Sciatic nerve (tissue), 2 donors: ENCODE results near the gene ASTL. TPM values are rescaled to one million over a fixed set of nuclear protein-coding genes. Genes with fewer than 3 reads are reported as not detected.
"Not testable (repeated sequence)": the region's sequence is repeated elsewhere in the genome, so short reads cannot be mapped to it uniquely, and the experiment has no call there.

Source experiments
- ATAC-seq: fragments of 200-7000 bp; cut with Tn5 transposase; one replicate; pipeline ENCODE4 v1.9.1; 2020; ENCODE audit warnings: mild to moderate bottlenecking, moderate library complexity
- DNase-seq: peaks from one replicate; pipeline ENCODE4 v3.0.0-alpha.2; 2020; ENCODE audit warnings: low spot score
- intact Hi-C: fragments of 100-400 bp; cut with DNase I; formaldehyde crosslinking; loops from one replicate; pipeline ENCODE4 v1.14.2; 2022
- total RNA-seq: library from RNA; stranded (reverse); fragmentation: NEBNext Ultra II Directional; extraction: Animal tissue kit (Norgen Biotek cat#: 25700); gene quantifications from one replicate; pipeline ENCODE4 v1.2.1, GENCODE V29; 2021
- donor health status: DM: no; HTN: no; CAD: no.
- donor health status: DM: no; HTN: no; CAD: no.

The ASTL gene
- total RNA-seq, 1 donor from 2014 or later, result 0.31 TPM

DNA sequence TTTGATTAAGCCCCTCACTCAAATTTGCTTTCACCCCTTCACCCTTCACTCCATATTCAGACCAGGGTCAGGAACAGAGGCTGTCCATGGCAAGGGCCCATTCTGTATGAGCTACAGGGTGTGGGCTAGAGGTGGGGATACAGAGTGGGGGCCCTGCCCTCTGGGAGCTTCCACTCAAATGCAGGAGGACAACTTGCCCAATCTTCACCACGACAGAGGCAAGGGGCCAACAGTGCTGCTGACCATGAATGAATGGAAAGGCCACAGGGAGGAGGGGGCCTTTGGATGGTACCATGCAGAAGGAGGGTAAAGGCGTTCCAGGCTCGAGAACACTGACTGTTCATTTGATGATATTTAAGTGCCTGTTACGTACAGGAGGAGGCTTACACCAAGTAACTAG, 44.8 kb downstream of the ASTL start:
- no peak for DNase-seq
- ATAC-seq, result no peak
- intact Hi-C loops, result no loop called here

DNA sequence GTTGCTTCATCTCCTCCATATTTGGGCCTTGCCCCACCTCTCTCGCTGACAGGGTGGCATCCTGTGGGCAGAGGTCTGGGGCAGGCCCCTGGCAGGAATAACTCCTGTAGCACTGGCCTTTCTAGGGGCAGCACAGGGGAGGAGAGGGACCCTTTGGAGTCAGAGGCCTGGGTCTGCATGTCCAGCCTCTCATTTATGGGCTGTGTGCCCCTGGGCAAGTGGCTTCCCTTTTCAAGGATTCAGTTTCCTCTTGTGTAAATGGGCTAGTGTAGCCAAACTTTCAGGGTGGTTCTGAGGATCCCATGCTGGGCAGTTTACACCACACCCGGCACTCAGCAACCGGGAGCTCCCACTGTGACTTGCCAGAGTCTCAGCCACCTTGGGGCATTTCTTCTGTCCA, 45.4 kb downstream of the ASTL start:
- no peak for ATAC-seq
- intact Hi-C loops, result no loop called here
- peak; percentile 17 for DNase-seq

DNA sequence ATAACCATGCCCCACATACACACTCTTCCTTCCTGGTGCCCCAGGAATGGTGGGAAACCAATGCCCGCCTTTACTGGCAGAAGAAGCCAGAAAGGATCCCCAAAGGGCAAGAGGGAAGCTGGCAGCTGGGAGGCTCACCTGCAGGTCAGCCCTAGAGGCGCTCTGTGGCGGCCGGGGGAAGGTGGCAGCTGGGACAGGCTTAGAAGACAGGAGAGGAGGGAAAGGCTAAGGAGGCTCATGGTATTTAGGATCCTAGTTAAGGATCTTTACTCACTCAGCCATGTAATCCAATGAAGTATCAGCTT, 45.8 kb downstream of the ASTL start:
- DNase-seq, result no peak

DNA sequence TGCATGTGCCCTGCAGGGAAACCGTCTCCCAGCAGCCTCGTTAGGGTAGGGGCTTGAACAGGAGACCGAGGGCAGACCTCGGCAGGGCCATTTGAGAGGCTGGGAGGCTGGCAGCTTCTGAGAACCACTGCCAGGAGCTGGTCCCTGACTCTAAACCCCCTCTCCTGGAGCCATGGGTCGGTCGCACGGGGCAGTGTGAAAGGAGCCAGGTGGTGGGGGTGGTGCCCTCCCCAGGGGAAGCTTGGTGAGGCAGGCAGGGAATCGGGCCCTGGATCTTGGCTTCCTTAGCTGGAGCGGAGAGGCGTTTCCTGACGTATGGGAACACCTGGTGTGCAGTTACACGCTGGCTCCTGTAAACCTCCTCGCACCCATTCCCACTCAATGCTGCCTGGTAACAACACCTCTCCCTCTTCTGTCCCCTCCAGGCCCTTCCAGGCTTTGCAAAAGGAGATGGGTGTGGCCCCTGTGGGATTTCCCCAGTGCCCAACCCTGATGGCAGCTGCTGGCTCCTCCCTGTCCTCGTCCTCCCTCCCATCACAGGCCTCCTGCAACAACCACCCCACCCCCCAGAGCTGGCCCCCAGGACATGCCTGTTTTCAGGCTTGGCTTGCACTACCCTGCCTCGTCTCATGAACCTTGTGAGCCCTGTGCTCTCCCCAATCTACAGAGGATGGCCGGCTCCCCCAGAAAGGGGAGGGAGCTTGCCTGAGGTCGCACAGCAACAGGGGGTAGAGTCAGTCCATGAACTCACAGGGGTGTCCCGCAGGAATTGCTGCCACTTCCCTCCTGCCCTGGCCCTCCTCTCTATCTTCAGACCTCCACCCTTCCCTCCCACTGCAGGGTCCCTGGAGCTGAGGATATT, 46.4 kb downstream of the ASTL start:
- intact Hi-C loops, result no loop called here
- peak; percentile 42 for DNase-seq
- ATAC-seq, result no peak

More for the DNA sequence above, 45.8 kb downstream of the ASTL start:
- intact Hi-C loops, result no loop called here
- ATAC-seq, result no peak

DNA sequence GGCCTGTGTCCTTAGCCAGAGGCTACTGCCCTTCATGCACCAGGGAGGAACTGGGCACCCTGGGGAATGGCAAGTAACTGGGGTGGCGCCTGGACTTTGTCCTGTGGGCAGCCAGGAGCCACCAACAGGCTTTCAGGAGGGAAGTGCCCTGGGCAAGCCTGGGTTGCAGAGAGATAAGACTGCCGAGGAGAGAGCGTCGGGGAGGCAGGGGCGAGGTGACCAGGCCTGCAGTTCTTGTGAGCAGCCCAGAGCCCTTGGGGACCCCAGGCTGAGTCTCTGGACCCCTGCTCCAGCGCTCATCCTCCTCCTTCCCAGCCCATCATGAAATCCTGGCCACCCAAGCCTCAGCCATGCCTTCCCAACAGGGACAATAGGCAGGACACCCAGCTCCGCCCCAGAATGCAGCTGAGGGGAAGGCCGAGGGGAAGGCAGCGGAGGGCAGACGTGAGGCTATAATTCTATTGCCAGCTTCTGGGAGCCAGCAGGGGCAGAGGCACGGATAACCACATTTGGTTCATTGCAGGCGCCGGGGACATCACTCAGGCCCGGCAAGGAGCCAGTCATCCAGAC, 47.1 kb downstream of the ASTL start:
- ATAC-seq (no peak), DNase-seq (peak; percentile 47)
- intact Hi-C loops, result no loop called here

DNA sequence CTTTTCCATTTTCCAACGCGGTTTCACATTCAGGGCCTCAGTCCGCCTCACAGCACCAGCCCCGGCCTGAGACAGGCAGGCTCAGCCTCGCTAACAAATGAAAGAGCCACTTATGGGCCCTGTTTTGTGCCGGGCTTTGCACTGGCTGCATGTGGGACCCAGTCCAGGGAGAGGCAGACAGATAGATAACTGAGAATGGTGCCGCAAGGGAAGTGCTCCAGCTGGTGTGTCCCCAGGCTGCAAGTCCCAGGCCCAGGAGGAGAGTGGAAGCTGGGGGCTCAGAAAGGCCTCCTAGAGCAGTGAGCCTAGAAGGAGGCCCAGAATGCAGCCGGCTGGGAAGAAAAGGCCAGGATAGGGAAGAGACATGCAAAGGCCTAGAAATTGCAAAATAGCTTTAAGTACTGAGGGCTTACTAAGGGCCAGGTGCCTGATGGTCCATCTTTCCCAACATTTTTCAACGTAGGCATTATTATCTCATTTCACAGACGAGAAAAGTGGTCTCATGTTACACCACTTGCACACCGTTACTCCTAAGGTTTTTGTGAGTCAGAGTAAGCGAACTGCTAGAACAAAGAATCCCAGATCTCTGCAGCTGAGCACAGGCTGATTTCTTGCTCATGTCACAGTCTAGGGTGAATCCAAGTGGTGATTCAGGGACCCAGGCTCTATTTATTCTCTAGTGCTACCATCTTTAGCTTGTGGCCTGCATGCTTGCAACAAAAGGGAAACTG, 47.9 kb downstream of the ASTL start:
- DNase-seq (peak; percentile 30), ATAC-seq (no peak)
- intact Hi-C loops, result no loop called here

DNA sequence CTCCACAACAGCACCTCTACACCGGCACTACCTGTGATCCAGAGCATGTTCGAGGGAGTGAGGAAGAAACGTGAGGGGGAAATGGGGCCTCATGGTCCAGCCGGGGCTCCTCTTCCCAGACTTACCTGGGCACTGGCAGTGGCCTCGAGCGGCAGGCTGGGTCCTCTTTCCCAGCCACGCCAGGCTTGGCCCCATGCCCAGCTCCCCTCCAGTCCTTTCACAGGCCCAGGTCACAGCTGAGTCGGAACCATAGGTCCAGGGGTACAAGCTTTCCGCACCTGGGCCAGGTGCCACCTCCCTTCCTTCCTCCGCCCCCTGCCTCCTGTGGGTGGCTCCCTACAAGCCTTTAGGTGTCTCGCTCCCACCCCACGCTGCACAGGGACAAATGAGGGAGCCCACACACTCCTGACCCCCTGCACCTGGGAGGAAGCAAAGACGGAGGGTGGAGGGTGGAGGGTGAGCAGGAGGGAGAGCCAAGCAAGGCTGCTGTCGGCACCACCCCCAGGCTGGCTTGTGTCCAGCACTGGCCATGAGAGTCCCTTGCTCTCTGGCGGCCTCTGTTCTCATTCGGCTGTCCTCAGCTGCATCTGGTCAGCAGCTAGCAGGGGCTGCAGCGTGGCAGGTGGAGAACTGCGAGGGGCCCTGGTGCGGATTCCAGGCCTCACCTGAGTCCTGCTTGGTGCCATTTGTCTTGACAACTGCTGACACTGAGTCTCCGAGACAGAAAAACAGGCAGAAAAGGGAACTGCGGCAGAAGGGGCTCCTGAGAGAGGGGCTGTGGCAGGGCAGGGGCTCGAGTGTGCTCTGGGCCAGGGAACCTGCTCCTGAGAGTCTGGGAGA, 48.7 kb downstream of the ASTL start:
- DNase-seq (peak; percentile 47), ATAC-seq (no peak)
- intact Hi-C loops, result no loop called here

- intact Hi-C loops, result no loop called here
- ATAC-seq (no peak), DNase-seq (peak; percentile 22)
Observed at GRCh38 chr2:96088340-96089335, 49.7 kb downstream of the ASTL start.

DNA sequence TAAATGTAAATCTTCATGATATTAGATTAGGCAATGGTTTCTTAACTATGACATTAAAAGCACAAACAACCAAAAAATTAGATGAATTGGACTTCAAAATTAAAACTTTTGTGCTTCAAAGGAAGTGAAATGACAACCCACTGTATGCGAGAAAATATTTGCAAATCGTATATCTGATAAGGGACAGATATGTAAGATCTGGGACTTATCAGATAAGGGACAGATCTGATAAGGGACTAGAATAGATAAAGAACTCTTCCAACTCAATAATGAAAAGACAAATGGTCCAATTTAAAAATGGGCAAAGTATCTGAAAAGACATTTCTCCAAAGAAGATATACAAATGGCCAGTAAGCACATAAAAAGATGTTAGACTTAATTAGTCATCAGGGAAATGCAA, 51.2 kb downstream of the ASTL start:
- intact Hi-C loops, result no loop called here
- ATAC-seq (no peak), DNase-seq (no peak)

DNA sequence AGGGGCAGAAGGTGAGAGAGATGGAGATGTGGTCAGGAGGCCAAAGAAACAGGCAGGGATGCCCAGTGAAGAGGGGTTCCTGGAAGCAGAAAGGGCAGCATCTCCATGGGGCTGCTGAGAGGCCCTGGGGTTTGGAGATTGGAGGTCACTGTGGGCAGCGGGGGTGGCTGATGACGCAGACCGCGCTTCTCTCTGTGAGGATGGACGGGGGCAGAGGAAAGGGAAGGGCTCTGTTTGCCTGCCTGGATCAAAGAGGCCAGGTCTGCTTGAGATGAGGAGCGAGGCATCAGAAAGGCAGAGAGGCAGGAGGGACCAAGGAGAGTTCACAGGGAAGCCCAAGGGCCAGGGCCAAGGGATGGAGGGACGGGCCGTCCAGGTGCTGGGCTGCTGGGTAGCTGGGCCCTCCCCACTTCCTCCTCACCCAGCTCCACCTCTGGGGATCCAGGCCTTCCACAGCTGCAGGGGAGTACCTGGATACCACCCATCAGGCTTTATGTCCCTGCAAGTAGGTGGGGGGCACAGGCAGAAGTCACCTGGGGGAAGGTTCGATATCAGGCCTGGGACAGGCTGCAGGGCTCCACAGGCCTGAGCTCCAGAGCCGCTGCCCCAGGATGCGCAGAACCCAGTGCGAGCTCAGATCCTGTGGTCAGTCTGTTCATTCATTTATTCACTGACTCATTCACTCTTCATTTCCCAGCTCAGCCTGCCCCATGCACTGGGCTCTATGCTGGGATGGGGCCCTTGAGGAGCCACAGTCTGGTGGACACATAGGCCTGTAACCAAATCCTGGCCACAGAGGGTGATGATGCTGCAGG, 52.6 kb downstream of the ASTL start:
- intact Hi-C loops, result no loop called here
- DNase-seq (no peak), ATAC-seq (no peak)

DNA sequence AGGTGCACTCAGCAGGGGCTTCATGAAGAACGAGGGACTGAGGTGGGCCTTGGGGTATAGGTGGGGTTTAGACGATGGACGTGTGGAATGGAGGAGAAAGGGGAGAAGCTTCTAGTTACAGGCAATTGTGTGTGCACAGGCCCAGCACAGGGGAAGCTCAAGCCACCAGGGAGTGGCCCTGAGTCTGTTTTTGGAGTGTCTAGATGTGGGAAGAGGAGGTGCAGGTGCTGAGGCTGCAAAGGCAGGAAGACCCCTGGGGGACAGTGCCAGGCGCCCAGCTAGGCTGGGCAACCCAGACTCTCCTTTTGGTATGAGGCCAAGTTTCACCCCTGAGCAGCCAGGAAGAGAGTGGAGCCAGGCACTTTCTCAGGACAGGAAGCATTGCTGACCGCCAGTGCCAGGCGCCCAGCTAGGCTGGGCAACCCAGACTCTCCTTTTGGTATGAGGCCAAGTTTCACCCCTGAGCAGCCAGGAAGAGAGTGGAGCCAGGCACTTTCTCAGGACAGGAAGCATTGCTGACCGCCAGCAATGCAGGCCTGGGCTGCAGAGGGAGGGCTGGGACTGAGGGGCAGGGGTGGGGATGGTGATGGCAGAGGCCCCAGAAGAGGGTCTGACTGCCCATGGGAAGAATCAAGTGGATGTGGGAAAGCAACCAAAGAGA, 53.3 kb downstream of the ASTL start:
- intact Hi-C loops, ATAC-seq: not testable (repeated sequence)
- DNase-seq, result peak; percentile 18

- intact Hi-C loops, result no loop called here
- DNase-seq, result peak; percentile 51
- ATAC-seq, result no peak
Observed at GRCh38 chr2:96083989-96084857, 54.1 kb downstream of the ASTL start.

- intact Hi-C loops, result no loop called here
- DNase-seq (peak; percentile 46), ATAC-seq (peak; percentile 83)
Observed at GRCh38 chr2:96083064-96083939, 55.0 kb downstream of the ASTL start.

- intact Hi-C loops, result no loop called here
- DNase-seq, result no peak
- ATAC-seq, result peak; percentile 74
Observed at GRCh38 chr2:96082211-96083063, 55.9 kb downstream of the ASTL start.
